ENCODE measurements around the gene AKAP13.

The AKAP13 gene

DNA sequence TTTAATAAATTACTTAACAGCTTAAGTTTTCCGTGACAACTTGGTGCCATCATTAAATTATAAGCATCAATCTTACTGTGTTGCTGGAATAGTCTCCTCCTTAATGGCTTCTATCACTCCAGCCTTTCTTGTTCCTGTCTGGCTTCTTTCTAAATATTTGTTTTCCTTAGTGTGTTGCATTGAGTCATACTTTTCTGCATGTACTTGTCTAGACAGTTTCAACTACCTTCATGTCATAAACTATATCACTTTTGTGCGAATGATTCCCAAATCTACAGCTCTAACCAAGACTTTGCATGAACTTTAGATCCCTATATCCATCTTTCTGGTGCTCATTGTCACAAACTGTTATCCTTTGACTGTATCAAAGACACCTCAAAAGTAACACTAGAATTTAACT, 78.4 kb downstream of the AKAP13 start:
- no peak for TF ChIP-seq CTCF (IDR thresholded peaks at IDR 0.05; ENCODE audit: extremely low read depth, missing control alignments)
- DNase-seq (ENCODE audit: low spot score), result no peak

DNA sequence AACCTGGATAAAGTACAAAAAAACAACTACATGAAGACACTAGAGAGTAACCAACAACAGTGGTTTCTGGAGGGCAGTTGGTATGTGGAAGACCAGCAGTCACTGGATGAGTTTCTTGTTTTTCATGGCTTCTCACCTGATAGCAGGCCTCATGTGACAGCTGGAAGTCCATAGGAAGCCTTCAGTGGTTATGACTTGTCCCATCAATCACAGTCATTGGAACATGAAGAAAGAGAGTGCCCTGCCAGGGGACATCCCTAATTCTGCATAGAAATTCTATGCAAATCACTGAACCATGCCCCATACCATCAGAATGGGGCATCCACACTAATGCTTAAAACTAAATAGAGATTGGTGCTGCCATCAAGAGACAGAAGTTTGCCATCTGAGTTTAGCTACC, 81.6 kb downstream of the AKAP13 start:
- no peak for TF ChIP-seq CTCF (IDR thresholded peaks at IDR 0.05; ENCODE audit: extremely low read depth, missing control alignments)
- no peak for DNase-seq (ENCODE audit: low spot score)

DNA sequence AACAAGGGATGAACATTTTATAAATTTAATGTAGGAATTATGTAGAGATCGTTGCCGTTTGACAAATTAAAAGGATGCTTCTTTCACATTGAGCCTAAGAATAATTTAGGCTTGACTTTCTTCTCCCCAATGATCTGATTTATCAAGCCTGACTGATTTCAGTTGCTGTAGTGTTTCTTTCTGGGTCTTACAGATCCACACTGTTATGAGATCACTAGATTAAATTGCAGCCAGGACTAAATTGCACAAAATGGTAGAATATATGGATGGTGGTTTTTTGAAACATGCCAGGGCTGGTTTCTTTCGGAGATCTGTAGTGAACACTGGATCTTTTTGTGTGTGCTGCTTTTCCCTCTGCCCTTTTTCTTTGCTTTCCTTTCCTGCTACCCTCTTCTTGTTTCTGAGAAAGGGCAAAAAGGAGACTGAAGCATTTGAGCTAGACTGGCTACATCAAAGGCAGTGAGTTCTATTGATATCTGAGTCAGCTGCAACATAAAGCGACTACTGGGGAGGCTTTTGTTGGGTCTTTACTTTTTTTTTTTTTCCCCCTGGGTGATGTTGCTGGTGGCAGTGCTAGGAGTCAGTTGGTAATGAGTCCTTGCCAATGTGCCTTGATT, 83.0 kb downstream of the AKAP13 start:
- no peak for TF ChIP-seq CTCF (IDR thresholded peaks at IDR 0.05; ENCODE audit: extremely low read depth, missing control alignments)
- no peak for DNase-seq (ENCODE audit: low spot score)

DNA sequence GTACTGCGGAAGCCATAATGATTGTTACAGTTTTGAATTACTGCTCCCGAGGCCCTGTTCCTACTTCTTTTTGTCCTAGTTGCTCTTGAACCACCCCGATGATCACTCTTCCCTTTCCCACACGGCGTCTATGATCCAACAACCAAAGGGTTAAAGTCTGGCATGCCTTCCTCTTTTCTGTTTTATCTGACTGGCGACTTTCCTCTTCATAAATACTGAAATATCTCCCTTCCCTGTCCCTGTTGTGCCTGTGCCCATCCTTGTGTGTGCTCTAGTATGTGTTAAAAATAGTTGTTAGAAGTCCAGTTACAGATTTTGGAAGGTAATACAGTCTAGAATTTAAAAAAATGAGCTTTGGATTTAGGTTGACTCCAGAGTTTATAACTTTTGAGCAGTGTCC, 83.6 kb downstream of the AKAP13 start:
- no peak for TF ChIP-seq CTCF (IDR thresholded peaks at IDR 0.05; ENCODE audit: extremely low read depth, missing control alignments)
- DNase-seq (ENCODE audit: low spot score), result no peak

DNA sequence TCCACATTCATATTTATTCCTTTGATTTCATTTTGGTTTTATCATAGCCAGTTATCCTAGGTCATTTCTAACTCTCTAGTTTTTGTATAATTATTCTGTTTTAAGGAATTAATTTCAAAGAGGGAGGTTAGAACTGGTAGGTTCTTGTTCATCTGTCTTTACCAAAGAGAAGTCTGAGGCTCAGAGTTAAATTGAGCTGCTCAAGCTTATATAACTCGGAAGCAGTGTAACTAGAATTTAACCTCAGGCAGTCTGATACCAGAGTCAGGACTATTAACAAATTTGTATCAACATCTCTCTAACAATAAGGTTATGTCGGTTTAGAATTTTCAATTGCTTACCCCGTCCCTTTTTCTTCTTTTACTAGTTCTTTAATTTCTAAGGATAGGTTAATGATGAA, 84.1 kb downstream of the AKAP13 start:
- no peak for TF ChIP-seq CTCF (IDR thresholded peaks at IDR 0.05; ENCODE audit: extremely low read depth, missing control alignments)
- DNase-seq (ENCODE audit: low spot score), result no peak

- DNase-seq (ENCODE audit: low spot score), result no peak
Observed at GRCh38 chr15:85470563-85471271, 90.3 kb downstream of the AKAP13 start.

More at GRCh38 chr15:85470563-85471271, 90.3 kb downstream of the AKAP13 start:
- TF ChIP-seq CTCF (IDR thresholded peaks at IDR 0.05; ENCODE audit: extremely low read depth, missing control alignments), result no peak
